ENCODE data around the gene C7. TPM values are rescaled to one million over a fixed set of nuclear protein-coding genes. Genes with fewer than 3 reads are reported as not detected.
"Not testable (repeated sequence)": the region's sequence is repeated elsewhere in the genome, so short reads cannot be mapped to it uniquely, and the experiment has no call there.

C7 gene
- total RNA-seq, 2 donors from 2014 or later: not detected

DNA sequence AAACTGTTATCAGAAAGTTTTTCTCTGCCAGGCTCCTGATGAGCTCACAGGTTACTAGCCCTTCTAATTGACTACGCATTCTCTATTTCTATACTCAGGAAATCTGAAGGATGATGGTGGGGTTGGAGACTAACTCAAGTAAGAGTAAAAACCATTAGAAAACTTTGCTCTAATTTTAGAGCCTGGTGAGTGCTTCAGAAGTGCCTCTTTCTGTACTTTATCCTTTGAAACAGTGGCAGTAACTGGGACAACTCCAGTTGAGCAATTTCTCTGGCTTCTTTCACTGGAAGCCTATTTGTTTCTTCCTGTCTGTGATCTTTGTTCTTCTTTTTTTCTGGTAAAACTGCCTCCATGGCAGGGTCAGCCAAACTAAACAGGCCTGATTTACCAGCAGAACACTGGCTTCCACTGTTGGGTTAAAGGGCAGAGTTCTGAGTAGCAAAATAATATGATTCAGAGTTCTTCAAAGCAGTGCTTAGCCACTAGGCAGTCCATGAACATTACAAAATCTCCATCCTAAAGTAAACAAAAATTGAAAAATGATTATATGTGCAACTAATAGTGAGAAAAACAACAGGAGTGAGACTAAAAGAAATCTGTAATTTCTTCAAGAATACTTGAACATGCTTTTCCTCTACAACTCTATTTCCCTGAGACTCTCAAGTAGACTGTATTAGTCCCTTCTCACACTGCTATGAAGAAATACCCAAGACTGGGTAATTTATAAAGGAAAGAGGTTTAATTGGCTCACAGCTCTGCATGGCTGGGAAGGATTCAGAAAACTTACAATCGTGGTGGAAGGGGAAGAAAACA lies 82.1 kb downstream of the C7 start:
- no peaks in the 10 kb centered on the region for H3K4me1 Mint-ChIP-seq
- ATAC-seq (replicated peaks): no peak
- no peaks in the 10 kb centered on the region for H3K36me3 Mint-ChIP-seq (ENCODE audit: low read depth)
- no peak overlapping the region for H3K27ac Mint-ChIP-seq
- H3K27me3 Mint-ChIP-seq: peaks cover 7% of the 10 kb centered on the region
- no peaks in the 10 kb centered on the region for H3K9me3 Mint-ChIP-seq
- H3K4me3 Mint-ChIP-seq: no peak overlapping the region

DNA sequence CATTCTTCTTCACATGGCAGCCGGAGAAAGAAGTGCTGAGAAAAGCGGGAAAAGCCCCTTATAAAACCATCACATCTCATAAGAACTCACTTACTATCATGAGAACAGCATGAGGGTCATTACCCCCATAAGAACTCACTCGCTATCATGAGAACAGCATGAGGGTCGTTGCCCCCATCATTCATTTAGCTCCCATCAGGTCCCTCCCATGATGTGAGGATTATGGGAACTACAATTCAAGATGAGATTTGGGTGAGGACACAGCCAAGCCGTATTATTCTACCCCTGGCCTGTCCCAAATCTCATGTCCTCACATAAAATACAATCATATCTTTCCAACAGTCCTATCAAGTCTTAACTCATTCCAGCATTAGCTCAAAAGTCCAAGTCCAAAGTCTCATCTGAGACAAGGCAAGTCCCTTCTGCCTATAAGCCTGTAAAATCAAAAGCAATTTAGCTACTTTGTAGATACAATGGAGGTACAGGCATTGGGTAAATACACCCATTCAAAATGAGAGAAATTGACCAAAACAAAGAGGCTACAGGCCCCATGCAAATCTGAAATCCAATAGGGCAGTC lies 82.8 kb downstream of the C7 start:
- Mint-ChIP-seq H3K9me3 (no peaks in the 10 kb centered on the region), H3K27me3 (peaks cover 7% of the 10 kb centered on the region), H3K27ac (no peak overlapping the region), H3K4me1 (no peaks in the 10 kb centered on the region), H3K4me3 (no peak overlapping the region), H3K36me3 (ENCODE audit: low read depth) (no peaks in the 10 kb centered on the region)
- no peak for ATAC-seq (replicated peaks)

DNA sequence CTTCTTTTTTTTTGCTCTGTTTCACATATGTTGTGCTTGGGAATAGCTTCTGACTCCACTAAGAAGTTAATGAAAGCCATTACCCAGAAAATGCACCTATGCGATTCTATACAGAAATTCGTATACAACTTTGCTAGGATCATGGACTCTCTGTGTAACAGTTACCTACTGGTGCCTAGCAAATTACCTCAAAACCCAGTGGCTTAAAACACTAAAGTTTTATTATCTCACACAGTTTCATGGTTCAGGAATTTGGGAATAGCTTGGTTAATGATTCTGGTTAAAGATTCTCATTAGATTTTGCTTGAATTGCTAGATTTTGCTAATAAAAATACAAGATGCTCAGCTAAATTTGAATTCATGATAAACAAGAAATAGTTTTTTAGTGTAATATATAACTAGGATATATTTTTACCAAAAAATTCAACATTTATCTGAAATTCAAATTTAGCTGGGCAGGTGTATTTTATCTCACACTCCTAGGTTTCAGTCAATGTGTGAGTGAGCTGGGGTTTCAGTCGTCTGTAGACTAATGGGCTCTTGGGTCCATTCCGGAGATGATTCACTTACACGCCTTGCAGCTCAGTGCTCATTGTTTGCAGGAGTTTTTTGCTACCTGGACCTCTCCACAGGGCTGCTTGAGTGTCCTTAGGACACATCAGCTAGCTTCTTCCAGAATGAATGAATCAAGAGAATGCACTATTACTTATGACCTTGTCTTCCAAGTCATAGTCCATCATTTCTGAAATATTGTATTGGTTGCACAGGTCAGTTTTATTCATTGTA lies 86.7 kb downstream of the C7 start:
- ATAC-seq (replicated peaks): no peak
- H3K27me3 Mint-ChIP-seq: peaks cover 13% of the 10 kb centered on the region
- no peak overlapping the region for H3K27ac Mint-ChIP-seq
- no peaks in the 10 kb centered on the region for H3K9me3 Mint-ChIP-seq
- H3K4me1 Mint-ChIP-seq: no peaks in the 10 kb centered on the region
- no peak overlapping the region for H3K4me3 Mint-ChIP-seq
- H3K36me3 Mint-ChIP-seq (ENCODE audit: low read depth): no peaks in the 10 kb centered on the region

DNA sequence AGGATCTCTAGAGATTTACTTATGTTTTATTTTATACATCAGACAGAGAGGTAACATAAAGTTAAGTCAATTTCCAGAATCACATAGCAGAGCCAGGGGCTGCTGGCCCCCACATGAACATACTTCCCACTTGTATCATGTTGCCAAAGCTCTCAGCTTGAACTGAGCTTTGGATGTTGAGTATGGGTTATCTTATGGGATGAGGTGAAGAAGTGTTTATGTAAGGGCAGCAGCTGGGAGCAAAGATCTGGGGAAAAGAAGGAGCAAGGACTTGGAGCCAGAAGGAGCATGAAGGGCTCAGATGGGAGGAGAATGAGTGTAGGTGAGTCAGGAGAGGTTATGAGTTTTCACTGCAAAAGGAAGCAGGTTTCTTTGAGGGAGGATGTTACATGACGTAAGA lies 89.8 kb downstream of the C7 start:
- Mint-ChIP-seq H3K4me3 (no peak overlapping the region), H3K4me1 (no peaks in the 10 kb centered on the region), H3K36me3 (ENCODE audit: low read depth) (no peaks in the 10 kb centered on the region), H3K9me3 (no peaks in the 10 kb centered on the region), H3K27me3 (peaks cover 7% of the 10 kb centered on the region), H3K27ac (no peak overlapping the region)
- no peak for ATAC-seq (replicated peaks)

DNA sequence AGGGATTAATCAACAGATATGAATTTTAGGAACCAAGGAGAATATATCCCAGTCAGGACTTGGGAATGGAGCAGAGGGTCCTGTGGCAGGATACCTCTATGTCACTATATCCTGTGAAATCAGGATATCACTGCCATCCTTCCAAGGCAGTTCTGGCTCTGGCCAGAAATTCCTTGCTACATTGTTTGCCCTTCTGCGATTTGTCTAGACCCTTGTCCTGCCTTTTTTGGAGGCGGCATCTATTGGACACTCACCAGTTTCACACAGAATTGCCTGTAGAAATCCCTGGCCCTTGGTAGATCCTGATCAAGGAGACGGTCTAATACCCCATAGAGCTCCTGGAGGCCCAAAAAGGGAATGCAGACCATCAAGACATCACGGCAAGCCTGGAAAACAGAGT lies 90.7 kb downstream of the C7 start:
- Mint-ChIP-seq H3K36me3 (ENCODE audit: low read depth) (no peaks in the 10 kb centered on the region), H3K27ac (no peak overlapping the region), H3K27me3 (peaks cover 6% of the 10 kb centered on the region), H3K9me3 (no peaks in the 10 kb centered on the region), H3K4me3 (no peak overlapping the region), H3K4me1 (no peaks in the 10 kb centered on the region)
- ATAC-seq (replicated peaks): no peak

DNA sequence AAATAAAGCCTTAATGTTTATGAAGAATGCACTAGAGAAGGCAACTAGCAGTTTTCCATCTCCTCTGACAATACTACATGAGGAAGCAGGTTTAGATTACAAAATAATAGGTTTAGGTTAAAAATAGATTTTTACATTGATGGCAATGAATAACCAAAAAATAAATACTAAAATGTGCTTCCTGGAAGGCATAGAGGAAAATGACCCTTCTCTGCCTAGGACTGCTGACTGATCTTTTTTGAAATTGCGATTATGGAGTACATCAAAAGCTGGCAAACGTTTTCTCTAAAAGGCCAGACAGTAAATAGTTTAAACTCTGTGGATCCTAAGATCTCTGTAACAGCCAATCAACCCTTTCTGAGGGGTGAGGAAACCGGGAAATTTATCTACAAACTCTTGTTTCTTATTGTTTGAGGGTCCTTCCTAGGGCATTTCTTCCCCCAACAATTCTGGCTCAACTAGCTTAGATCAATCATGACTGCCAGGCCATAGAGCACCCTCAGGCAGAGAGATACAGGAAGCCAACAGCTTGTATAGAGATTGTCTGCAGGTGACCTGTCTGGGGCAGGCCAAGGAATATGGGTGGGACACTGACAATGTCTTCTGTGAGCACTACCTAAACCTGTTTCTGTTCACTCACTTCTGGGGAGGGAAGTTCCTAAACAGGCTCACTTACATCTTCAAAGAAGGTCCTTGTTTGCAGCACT lies 94.5 kb downstream of the C7 start:
- H3K27ac Mint-ChIP-seq: no peak overlapping the region

DNA sequence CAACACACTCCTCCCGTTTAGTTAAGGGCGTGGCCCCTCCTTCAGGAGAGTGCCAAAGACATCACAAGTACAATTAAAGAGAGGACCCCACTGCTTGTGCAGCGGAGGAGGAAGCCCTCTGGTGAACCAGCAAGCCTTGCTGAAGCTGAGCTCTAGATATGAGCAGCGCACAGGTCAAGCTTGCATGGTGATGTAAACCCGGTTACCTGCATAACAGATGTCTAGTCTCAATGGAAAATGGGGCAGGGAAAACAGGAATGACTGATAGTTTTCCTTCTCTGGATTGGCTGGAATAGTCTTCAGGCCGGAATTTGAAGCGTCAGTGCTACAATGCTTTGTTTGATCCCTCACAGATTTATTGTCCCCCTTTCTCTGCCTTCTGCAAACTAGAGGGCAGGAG lies 95.6 kb downstream of the C7 start:
- H3K4me1 Mint-ChIP-seq: no peaks in the 10 kb centered on the region
- ATAC-seq (replicated peaks): no peak
- H3K4me3 Mint-ChIP-seq: no peak overlapping the region
- peaks cover 4% of the 10 kb centered on the region for H3K27me3 Mint-ChIP-seq
- H3K27ac Mint-ChIP-seq: no peak overlapping the region
- H3K9me3 Mint-ChIP-seq: no peaks in the 10 kb centered on the region
- no peaks in the 10 kb centered on the region for H3K36me3 Mint-ChIP-seq (ENCODE audit: low read depth)

More for the DNA sequence above, 94.5 kb downstream of the C7 start:
- H3K9me3 Mint-ChIP-seq: no peaks in the 10 kb centered on the region
- no peaks in the 10 kb centered on the region for H3K4me1 Mint-ChIP-seq
- H3K36me3 Mint-ChIP-seq (ENCODE audit: low read depth): no peaks in the 10 kb centered on the region
- no peak for ATAC-seq (replicated peaks)
- peaks cover 8% of the 10 kb centered on the region for H3K27me3 Mint-ChIP-seq
- no peak overlapping the region for H3K4me3 Mint-ChIP-seq

DNA sequence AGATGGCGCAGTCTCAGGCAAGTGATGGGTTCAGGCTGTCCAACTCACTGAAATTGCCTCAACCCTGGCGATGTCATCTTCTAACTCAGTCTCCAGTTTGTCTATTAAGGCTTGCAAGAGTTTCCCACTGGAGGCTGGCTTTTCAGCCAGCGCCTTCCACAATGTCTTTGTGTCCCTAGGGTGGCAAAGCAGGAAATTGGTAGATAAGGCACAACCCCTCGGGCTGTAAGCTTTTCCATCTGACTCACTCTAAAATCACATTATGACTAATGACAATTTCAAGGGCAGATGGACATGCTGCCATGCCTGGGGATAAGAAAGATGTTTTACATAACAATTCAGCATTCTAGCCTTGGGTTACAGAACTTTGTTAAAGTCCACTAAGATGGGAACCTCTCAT lies 99.9 kb downstream of the C7 start:
- Mint-ChIP-seq H3K4me1 (no peaks in the 10 kb centered on the region), H3K9me3 (no peaks in the 10 kb centered on the region), H3K27me3 (peaks cover 4% of the 10 kb centered on the region), H3K36me3 (ENCODE audit: low read depth) (no peaks in the 10 kb centered on the region), H3K4me3 (no peak overlapping the region), H3K27ac (no peak overlapping the region)
- no peak for ATAC-seq (replicated peaks)

DNA sequence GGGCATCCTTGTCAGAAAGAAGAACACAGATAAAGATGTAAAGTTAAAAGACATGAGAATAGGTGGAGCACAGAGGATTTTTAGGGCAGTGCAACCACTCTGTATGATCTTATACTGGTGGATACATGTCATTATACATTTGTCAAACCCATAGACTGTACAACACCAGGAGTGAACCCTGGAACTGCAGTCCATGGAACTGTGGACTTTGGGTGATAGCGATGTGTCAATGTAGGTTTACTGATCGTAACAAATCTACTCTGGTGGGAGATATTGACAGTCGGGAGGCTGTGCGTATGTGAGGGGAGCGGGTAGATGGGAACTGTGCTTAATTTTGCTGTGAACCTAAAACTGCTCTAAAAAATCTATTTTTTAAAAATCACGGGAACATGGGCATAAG lies 101.3 kb downstream of the C7 start:
- Mint-ChIP-seq H3K9me3 (no peaks in the 10 kb centered on the region), H3K27me3 (peaks cover 4% of the 10 kb centered on the region), H3K4me3 (no peak overlapping the region), H3K36me3 (ENCODE audit: low read depth) (no peaks in the 10 kb centered on the region), H3K27ac (no peak overlapping the region), H3K4me1 (no peaks in the 10 kb centered on the region)
- no peak for ATAC-seq (replicated peaks)

DNA sequence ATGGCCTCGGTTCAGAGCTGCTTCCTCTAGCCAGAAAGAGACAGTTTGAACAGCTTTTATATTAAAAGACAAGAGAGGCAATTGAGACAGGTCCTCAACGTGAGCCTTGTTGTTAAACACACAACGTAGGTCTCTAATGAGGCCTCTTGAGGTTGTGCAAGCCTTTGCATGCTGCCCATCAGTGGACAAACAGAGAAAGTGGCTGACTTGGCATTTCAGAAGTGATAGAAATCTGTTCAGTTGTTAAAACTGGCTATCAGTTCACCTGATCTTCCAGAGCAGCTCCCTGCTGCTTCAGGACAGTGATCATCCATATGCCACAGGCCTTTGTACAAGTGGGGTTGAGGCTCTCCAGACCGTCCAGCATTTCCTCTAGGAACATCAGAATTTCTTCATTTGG lies 103.0 kb downstream of the C7 start:
- no peaks in the 10 kb centered on the region for H3K36me3 Mint-ChIP-seq (ENCODE audit: low read depth)
- H3K27ac Mint-ChIP-seq: no peak overlapping the region
- H3K27me3 Mint-ChIP-seq: no peaks in the 10 kb centered on the region
- H3K4me3 Mint-ChIP-seq: no peak overlapping the region
- H3K9me3 Mint-ChIP-seq: no peaks in the 10 kb centered on the region
- no peaks in the 10 kb centered on the region for H3K4me1 Mint-ChIP-seq
- no peak for ATAC-seq (replicated peaks)

DNA sequence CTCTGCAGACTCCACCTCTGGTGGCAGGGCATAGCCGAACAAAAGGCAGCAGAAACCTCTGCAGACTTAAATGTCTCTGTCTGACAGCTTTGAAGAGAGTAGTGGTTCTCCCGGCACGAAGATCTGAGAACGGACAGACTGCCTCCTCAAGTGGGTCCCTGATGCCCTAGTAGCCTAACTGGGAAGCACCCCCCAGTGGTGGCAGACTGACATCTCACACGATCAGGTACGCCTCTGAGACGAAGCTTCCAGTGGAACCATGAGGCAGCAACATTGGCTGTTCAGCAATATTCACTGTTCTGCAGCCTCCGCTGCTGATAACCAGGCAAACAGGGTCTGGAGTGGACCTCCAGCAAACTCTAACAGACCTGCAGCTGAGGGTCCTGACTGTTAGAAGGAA lies 113.3 kb downstream of the C7 start:
- H3K4me3 Mint-ChIP-seq; ATAC-seq (replicated peaks); H3K27ac Mint-ChIP-seq; H3K36me3 Mint-ChIP-seq (ENCODE audit: low read depth); H3K9me3 Mint-ChIP-seq; H3K4me1 Mint-ChIP-seq: not testable (repeated sequence)
- peaks cover 14% of the 10 kb centered on the region for H3K27me3 Mint-ChIP-seq

Other genes starting within 250 kb of the C7 start
- 100 to 1,000 TPM in 1 of 2 donors, 10 to 100 TPM in 1; 42.6 to 100 TPM for gene PTGER4, start 229.6 kb upstream of the C7 start, total RNA-seq
- gene TTC33, start 153.5 kb upstream of the C7 start, total RNA-seq: 10 to 100 TPM; 14.1 to 21.4 TPM
- 10 to 100 TPM; 39.2 to 60.3 TPM for gene PRKAA1, start 111.1 kb upstream of the C7 start, total RNA-seq
- 1,000 to 10,000 TPM; 1,599 to 2,067 TPM for gene RPL37, start 74.3 kb upstream of the C7 start, total RNA-seq
- gene CARD6, start 68.1 kb upstream of the C7 start, total RNA-seq: 1 to 10 TPM; 3.6 to 4.8 TPM
- not detected for gene MROH2B, start 161.8 kb downstream of the C7 start, total RNA-seq

Measured in activated T-helper 17 cell treated with anti-CD3 and anti-CD28 coated beads, Interleukin-2, amount 50 U/mL, for 72 hours (primary cell).